HG03469 (cell line): ENCODE measurements around the gene MAP1A.
"Not testable (repeated sequence)": the region's sequence is repeated elsewhere in the genome, so short reads cannot be mapped to it uniquely, and the experiment has no call there.

ENCODE experiments used
- ATAC-seq: cut with Tn5 transposase; IDR thresholded peaks from one replicate; pipeline ENCODE4 v1.9.1; 2021; ENCODE audit warnings: mild to moderate bottlenecking, moderate library complexity, moderate number of reproducible peaks; ENCODE audit not compliant: unreplicated experiment

The MAP1A gene

GRCh38 chr15:43528542-43529007 is 11.2 kb downstream of the MAP1A start:
- ATAC-seq = no peak

- ATAC-seq = no peak
Observed at GRCh38 chr15:43529141-43529540, 11.7 kb downstream of the MAP1A start.

- ATAC-seq = no peak
Observed at GRCh38 chr15:43529587-43530345, 12.4 kb downstream of the MAP1A start.

GRCh38 chr15:43531018-43531670 is 13.7 kb downstream of the MAP1A start:
- no peak for ATAC-seq

- ATAC-seq = not testable (repeated sequence)
Observed at GRCh38 chr15:43532826-43533225, 15.4 kb downstream of the MAP1A start.

- no peak for ATAC-seq
Observed at GRCh38 chr15:43534897-43535296, 17.5 kb downstream of the MAP1A start.

GRCh38 chr15:43538091-43538490 is 20.7 kb downstream of the MAP1A start:
- ATAC-seq = no peak

GRCh38 chr15:43541785-43542184 is 24.4 kb downstream of the MAP1A start:
- ATAC-seq = no peak

- ATAC-seq = no peak
Observed at GRCh38 chr15:43544266-43544665, 26.9 kb downstream of the MAP1A start.

GRCh38 chr15:43545426-43545825 is 28.0 kb downstream of the MAP1A start:
- ATAC-seq = no peak

- no peak for ATAC-seq
Observed at GRCh38 chr15:43547539-43547938, 30.1 kb downstream of the MAP1A start.

- ATAC-seq = no peak
Observed at GRCh38 chr15:43550527-43551363, 33.3 kb downstream of the MAP1A start.

- no peak for ATAC-seq
Observed at GRCh38 chr15:43552256-43552655, 34.8 kb downstream of the MAP1A start.

GRCh38 chr15:43552986-43553385 is 35.6 kb downstream of the MAP1A start:
- no peak for ATAC-seq

GRCh38 chr15:43562753-43563152 is 45.3 kb downstream of the MAP1A start:
- not testable (repeated sequence) for ATAC-seq

- ATAC-seq = not testable (repeated sequence)
Observed at GRCh38 chr15:43563793-43564192, 46.4 kb downstream of the MAP1A start.

- ATAC-seq = not testable (repeated sequence)
Observed at GRCh38 chr15:43566615-43567014, 49.2 kb downstream of the MAP1A start.

GRCh38 chr15:43574607-43575006 is 57.2 kb downstream of the MAP1A start:
- not testable (repeated sequence) for ATAC-seq
